GM19023 (cell line): Measurements from ENCODE around the gene BCL11A.

Source experiments
- ATAC-seq: cut with Tn5 transposase; IDR thresholded peaks from one replicate; pipeline ENCODE4 v1.9.1; 2021; ENCODE audit warnings: mild to moderate bottlenecking, moderate library complexity; ENCODE audit not compliant: unreplicated experiment

The BCL11A gene

DNA sequence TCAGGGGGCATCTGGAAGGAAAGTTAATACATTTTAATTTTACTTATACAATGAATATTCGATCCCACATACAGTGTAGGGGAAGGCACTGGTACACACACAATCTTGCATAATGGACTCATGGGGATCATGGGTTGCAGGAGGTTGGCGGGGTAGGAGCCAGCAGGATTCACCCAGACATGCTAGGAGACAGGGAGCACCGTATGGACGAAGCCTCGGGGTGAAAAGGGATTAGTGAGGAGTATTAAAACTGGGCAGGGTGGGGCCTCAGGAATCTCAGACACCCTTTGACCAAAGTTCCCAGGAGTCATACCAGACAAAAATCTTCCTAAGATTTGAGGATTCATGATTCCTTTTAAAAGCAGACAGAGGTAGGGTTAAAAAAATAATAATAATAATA, 140.8 kb downstream of the BCL11A start:
- no peak for ATAC-seq

GRCh38 chr2:60412027-60412426, 141.4 kb downstream of the BCL11A start:
- no peak for ATAC-seq

- ATAC-seq = no peak
These were observed 142.2 kb downstream of the BCL11A start for GRCh38 chr2:60411295-60411694.

DNA sequence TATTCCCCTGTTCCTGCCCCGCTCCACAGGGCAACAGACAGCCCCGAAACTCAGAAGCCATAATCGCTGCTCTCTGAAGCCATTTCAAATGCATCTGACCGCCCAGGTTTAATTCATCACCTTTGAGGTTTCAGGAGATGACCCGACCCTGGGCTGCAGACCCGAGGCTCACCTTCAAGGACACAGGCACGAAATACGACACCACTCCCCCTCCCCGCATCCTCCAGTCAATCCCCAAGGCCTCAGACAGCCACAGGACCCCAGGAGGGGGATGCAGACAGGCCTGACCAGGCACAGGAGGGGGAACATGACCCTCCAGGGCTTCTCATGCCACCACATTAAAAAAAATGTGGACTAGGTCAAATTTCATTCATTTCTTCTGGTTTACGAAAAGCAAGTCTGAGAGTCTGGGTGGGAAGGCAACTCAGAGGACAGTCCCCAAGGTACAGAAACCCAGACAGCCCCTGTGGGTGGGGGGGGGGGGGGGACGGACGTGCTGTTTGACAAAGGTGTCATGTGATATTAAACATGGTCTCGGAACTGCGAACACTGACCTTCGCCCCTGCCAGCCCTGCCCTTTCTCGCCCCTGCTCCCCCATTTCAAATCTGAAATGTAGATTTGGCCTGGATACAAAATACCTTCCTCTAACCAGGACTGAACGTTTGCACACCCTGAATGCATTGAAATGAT, 142.9 kb downstream of the BCL11A start:
- ATAC-seq = no peak

GRCh38 chr2:60409531-60409871, 144.0 kb downstream of the BCL11A start:
- no peak for ATAC-seq

GRCh38 chr2:60408811-60409530, 144.5 kb downstream of the BCL11A start:
- no peak for ATAC-seq

GRCh38 chr2:60408207-60408606, 145.2 kb downstream of the BCL11A start:
- no peak for ATAC-seq

- ATAC-seq = no peak
These were observed 146.1 kb downstream of the BCL11A start for GRCh38 chr2:60407398-60407797.

GRCh38 chr2:60406192-60406591, 147.3 kb downstream of the BCL11A start:
- no peak for ATAC-seq

GRCh38 chr2:60405271-60405919, 148.1 kb downstream of the BCL11A start:
- no peak for ATAC-seq
